ENCODE measurements around the gene BCAT1.
"Not testable (repeated sequence)": the region's sequence is repeated elsewhere in the genome, so short reads cannot be mapped to it uniquely, and the experiment has no call there.

The BCAT1 gene

GRCh38 chr12:24880732-24881131 is 68.2 kb downstream of the BCAT1 start:
- TF ChIP-seq CTCF (conservative IDR thresholded peaks at IDR 0.05) = no peak
- H3K27ac ChIP-seq = no peak overlapping the region

GRCh38 chr12:24879644-24880043 is 69.3 kb downstream of the BCAT1 start:
- TF ChIP-seq CTCF (conservative IDR thresholded peaks at IDR 0.05) = no peak
- no peak overlapping the region; the same call in 1 of the 2 replicates for H3K27ac ChIP-seq

DNA sequence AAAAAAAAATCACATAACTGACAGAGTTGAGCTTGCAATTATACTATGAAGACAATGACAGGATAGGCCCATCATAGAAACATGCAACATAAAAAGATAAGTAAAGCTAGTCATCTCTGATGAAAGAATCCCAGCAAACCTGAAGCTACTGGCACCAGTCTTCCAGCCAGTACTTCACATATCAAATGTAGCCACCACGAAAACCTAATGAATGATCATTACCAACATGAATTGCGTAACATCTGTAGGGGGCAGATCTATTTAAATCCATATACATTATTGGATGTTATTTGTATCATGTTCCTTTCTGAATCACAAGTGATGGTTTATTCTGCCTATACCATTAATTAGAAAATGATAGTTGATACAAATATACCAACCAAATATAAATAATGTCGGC is 73.9 kb downstream of the BCAT1 start:
- no peak overlapping the region for H3K27ac ChIP-seq
- no peak for TF ChIP-seq CTCF (conservative IDR thresholded peaks at IDR 0.05)

DNA sequence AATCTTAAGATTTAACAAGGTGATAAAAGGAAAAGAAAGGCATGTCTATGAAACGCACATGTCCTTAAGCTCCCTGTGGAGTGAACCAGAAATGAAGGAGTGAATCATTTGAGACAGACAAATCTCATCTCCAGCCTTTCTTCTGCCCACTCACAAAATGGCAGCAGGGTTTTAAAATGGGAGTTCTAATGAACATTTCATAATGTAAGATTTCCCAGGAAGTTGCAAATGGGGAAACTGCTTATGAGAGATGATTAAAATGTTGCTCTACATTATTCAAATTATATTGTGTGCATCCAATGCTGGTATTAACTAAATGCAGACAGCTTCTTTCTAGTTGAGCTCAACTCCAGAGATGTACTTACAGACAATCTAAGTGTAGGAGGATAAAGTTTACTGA is 76.7 kb downstream of the BCAT1 start:
- no peak overlapping the region for H3K27ac ChIP-seq
- TF ChIP-seq CTCF (conservative IDR thresholded peaks at IDR 0.05) = no peak

- H3K27ac ChIP-seq = not testable (repeated sequence)
These were observed 82.8 kb downstream of the BCAT1 start for GRCh38 chr12:24866139-24866538.

DNA sequence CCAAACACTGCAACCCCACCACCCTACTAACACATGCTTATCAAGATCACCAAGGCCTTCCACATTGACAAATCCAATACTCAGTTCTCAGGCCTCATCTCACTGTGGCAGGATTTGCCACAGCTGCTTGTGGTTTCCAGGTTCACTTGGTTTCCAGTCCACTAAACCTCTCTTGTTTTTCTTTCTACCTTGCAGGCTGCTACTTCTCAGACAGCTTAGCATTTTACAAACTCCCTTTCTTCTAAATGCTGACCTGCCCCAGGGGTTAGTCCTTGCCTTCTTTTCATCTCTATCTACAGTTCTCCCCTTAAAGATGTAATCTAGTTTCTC is 84.1 kb downstream of the BCAT1 start:
- TF ChIP-seq CTCF (conservative IDR thresholded peaks at IDR 0.05) = no peak
- no peak overlapping the region for H3K27ac ChIP-seq

DNA sequence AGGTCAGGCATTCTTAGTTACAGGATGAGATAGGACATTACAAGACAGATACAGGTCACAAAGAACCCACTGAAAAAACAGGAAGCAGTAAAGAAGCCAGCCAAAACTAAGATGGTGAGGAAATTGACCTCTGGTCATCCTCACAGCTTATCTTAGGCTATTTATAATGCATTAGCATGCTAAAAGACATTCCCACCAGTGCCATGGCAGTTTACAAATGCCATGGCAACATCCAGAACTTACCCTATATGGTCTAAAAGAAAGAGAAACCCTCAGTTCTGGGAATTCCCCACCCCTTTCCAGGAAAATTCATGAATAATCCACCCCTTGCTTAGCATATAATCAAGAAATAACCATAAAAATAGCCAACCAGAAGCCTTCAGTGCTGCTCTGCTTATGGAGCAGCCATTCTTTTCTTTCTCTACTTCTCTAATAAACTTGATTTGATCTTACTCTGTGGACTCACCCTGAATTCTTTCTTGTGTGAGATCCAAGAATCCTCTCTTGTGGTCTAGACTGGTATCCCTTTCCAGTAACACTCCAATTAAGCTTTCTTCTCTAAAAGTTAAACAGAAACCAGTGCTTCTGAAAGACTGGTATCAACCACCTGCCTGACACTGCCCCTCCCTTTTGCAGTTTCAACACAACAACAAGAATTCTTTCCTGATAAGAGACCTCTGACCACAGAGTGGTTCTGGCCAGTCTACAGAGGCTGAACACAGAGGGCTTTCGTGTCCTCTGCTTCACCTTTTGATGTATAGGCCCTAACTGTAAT is 86.9 kb downstream of the BCAT1 start:
- H3K27ac ChIP-seq = no peak overlapping the region

More for the DNA sequence above, 86.9 kb downstream of the BCAT1 start:
- TF ChIP-seq CTCF (conservative IDR thresholded peaks at IDR 0.05) = no peak
